H1 (cell line): ENCODE data around the gene APOM. TPM values are rescaled to one million over a fixed set of nuclear protein-coding genes. Genes with fewer than 3 reads are reported as not detected.

Experiments used
- CTCF ChIA-PET: fragments of 300-600 bp; sonication (Branson Sonifier 250); formaldehyde crosslinking; loops from one replicate; lab custom pipeline; 2021; ENCODE audit not compliant: partially characterized antibody; lab: Charles Lee
- POLR2A ChIA-PET: fragments of 300-600 bp; sonication (Branson Sonifier 250); formaldehyde crosslinking; loops from one replicate; lab custom pipeline; 2021; ENCODE audit warnings: inconsistent platforms; ENCODE audit not compliant: partially characterized antibody; lab: Charles Lee
- DNase-seq, 2 experiments: peaks; one replicate each; pipeline versions ENCODE4 v3.0.0 to v3.0.0-alpha.2; 2010 to 2022; ENCODE audit warnings: low spot score in 2 of 2, low read depth in 1 of 2, mixed read lengths in 1 of 2
- FAIRE-seq: peaks from 2 replicates; lab custom pipeline; 2011; peaks lifted over from hg19 to GRCh38; lab: Jason Lieb, UNC
- H2AFZ ChIP-seq: 2 replicates; pipeline ENCODE4 v1.8.1; 2012; ENCODE audit warnings: low read length, inconsistent platforms
- H2AK5ac ChIP-seq: 2 replicates; pipeline ENCODE4 v1.6.1; 2013; ENCODE audit warnings: low read depth, low read length
- H2BK120ac ChIP-seq: replicated peaks from 2 replicates; pipeline ENCODE3; 2013; ENCODE audit warnings: low read depth, low read length, inconsistent platforms
- H2BK12ac ChIP-seq: 2 replicates; pipeline ENCODE4 v1.6.1; 2013; ENCODE audit warnings: low read depth, low read length
- H2BK15ac ChIP-seq: 2 replicates; pipeline ENCODE4 v1.6.1; 2013; ENCODE audit warnings: low read length
- H2BK20ac ChIP-seq: 2 replicates; pipeline ENCODE4 v1.6.1; 2013; ENCODE audit warnings: low read length
- H2BK5ac ChIP-seq: 2 replicates; pipeline ENCODE4 v1.6.1; 2013; ENCODE audit warnings: low read depth, low read length
- H3K14ac ChIP-seq: 2 replicates; pipeline ENCODE4 v1.6.1; 2013; ENCODE audit warnings: inconsistent platforms; ENCODE audit not compliant: insufficient read length
- H3K18ac ChIP-seq: 2 replicates; pipeline ENCODE4 v1.6.1; 2013; ENCODE audit warnings: low read length; ENCODE audit errors: extremely low read depth
- H3K23ac ChIP-seq: 2 replicates; pipeline ENCODE4 v1.6.1; 2013; ENCODE audit warnings: inconsistent platforms; ENCODE audit not compliant: insufficient read length
- H3K23me2 ChIP-seq: 2 replicates; pipeline ENCODE4 v1.6.1; 2013; ENCODE audit warnings: low read depth, low read length
- H3K27ac ChIP-seq: 2 replicates; pipeline ENCODE4 v1.6.1; 2011; ENCODE audit warnings: low read depth, low read length, inconsistent platforms
- H3K27me3 ChIP-seq, 4 experiments: replicated peaks in 1 of 4; 1 replicate in 1 of 4; 2 replicates in 3 of 4; pipeline versions ENCODE4 v1.6.1 to v1.8.1; 2011 to 2013; ENCODE audit warnings: low read length in 3 of 4, mild to moderate bottlenecking in 3 of 4, inconsistent platforms in 2 of 4, mixed read lengths in 2 of 4, moderate library complexity in 1 of 4; ENCODE audit not compliant: control insufficient read depth in 3 of 4, insufficient read depth in 3 of 4; ENCODE audit errors: extremely low read depth in 1 of 4
- H3K36me3 ChIP-seq, 4 experiments: 2 replicates each; pipeline versions ENCODE4 v1.6.1 to v1.8.1; 2011 to 2013; ENCODE audit warnings: mild to moderate bottlenecking in 4 of 4, low read length in 3 of 4, moderate library complexity in 2 of 4, control low read depth in 1 of 4, inconsistent platforms in 1 of 4; ENCODE audit not compliant: insufficient read depth in 4 of 4, control insufficient read depth in 2 of 4
- H3K4ac ChIP-seq: replicated peaks from 2 replicates; pipeline ENCODE3; 2013; ENCODE audit warnings: low read length, low read depth, mixed read lengths, inconsistent platforms; ENCODE audit not compliant: insufficient read length
- H3K4me1 ChIP-seq, 4 experiments: replicated peaks in 1 of 4; 1 replicate in 1 of 4; 2 replicates in 3 of 4; pipeline versions ENCODE4 v1.6.1 to v1.8.1; 2011 to 2013; ENCODE audit warnings: low read length in 3 of 4, inconsistent platforms in 2 of 4, mixed read lengths in 1 of 4; ENCODE audit not compliant: insufficient read depth in 4 of 4, control insufficient read depth in 3 of 4
- H3K4me2 ChIP-seq, 2 experiments: 2 replicates each; pipeline versions ENCODE4 v1.6.1 to v1.8.1; 2011 to 2013; ENCODE audit warnings: low read depth in 2 of 2, low read length in 2 of 2, control low read depth in 1 of 2, inconsistent platforms in 1 of 2, mild to moderate bottlenecking in 1 of 2; ENCODE audit not compliant: insufficient read depth in 1 of 2
- H3K4me3 ChIP-seq, 4 experiments: fragments of 200-600, 300-600 bp in 1 of 4; sonication (generic), shearing (Covaris generic), sonication (Bioruptor Twin) in 1 of 4; 2 replicates each; pipeline versions ENCODE4 v1.5.1 to v1.8.1; 2011 to 2016; ENCODE audit warnings: low read length in 4 of 4, low read depth in 3 of 4, control low read depth in 2 of 4, inconsistent platforms in 2 of 4, mild to moderate bottlenecking in 2 of 4, mixed read lengths in 1 of 4, moderate library complexity in 1 of 4; ENCODE audit not compliant: insufficient read depth in 2 of 4; ENCODE audit errors: extremely low read depth in 1 of 4
- H3K56ac ChIP-seq: replicated peaks from 2 replicates; pipeline ENCODE3; 2013; ENCODE audit warnings: low read depth, mild to moderate bottlenecking, mixed read lengths, low read length, inconsistent platforms; ENCODE audit not compliant: insufficient read length
- H3K79me1 ChIP-seq: 2 replicates; pipeline ENCODE4 v1.6.1; 2013; ENCODE audit warnings: low read depth, low read length, control low read depth
- H3K79me2 ChIP-seq, 2 experiments: 2 replicates each; pipeline versions ENCODE4 v1.6.1 to v1.8.1; 2012 to 2013; ENCODE audit warnings: low read length in 2 of 2, mild to moderate bottlenecking in 2 of 2, inconsistent platforms in 1 of 2; ENCODE audit not compliant: insufficient read depth in 2 of 2, control insufficient read depth in 1 of 2
- H3K9ac ChIP-seq, 4 experiments: replicated peaks in 1 of 4; 1 replicate in 1 of 4; 2 replicates in 3 of 4; pipeline versions ENCODE4 v1.6.1 to v1.8.1; 2011 to 2013; ENCODE audit warnings: low read depth in 3 of 4, low read length in 3 of 4, control low read depth in 2 of 4, mild to moderate bottlenecking in 2 of 4, moderate library complexity in 2 of 4, inconsistent platforms in 1 of 4; ENCODE audit errors: extremely low read depth in 1 of 4
- H3K9me3 ChIP-seq, 2 experiments: 2 replicates each; pipeline versions ENCODE4 v1.6.1 to v1.8.1; 2012 to 2013; ENCODE audit warnings: mild to moderate bottlenecking in 2 of 2, moderate library complexity in 2 of 2, control low read depth in 1 of 2, inconsistent platforms in 1 of 2, low read depth in 1 of 2, low read length in 1 of 2, mixed read lengths in 1 of 2; ENCODE audit not compliant: insufficient read depth in 2 of 2
- H4K20me1 ChIP-seq, 2 experiments: replicated peaks in 1 of 2; 2 replicates each; pipeline versions ENCODE3 to v1.8.1; 2011 to 2013; ENCODE audit warnings: inconsistent platforms in 2 of 2, low read length in 2 of 2, mild to moderate bottlenecking in 1 of 2; ENCODE audit not compliant: insufficient read depth in 2 of 2, control insufficient read depth in 1 of 2
- H4K5ac ChIP-seq: 2 replicates; pipeline ENCODE4 v1.6.1; 2013; ENCODE audit warnings: low read length, low read depth, mixed read lengths, inconsistent platforms; ENCODE audit not compliant: insufficient read length
- H4K8ac ChIP-seq: 2 replicates; pipeline ENCODE4 v1.8.0; 2013; ENCODE audit warnings: mild to moderate bottlenecking, moderate library complexity, low read length, inconsistent platforms; ENCODE audit not compliant: insufficient read depth; ENCODE audit errors: extremely low read depth
- H4K91ac ChIP-seq: replicated peaks from 2 replicates; pipeline ENCODE3; 2013; ENCODE audit warnings: low read length, mixed read lengths, inconsistent platforms; ENCODE audit not compliant: insufficient read length
- BCL11A ChIP-seq, 2 experiments: IDR thresholded peaks; one replicate each; pipeline ENCODE4 v1.6.1; 2011; ENCODE audit warnings: low read depth in 2 of 2, low read length in 2 of 2, mild to moderate bottlenecking in 2 of 2
- CBX8 ChIP-seq: fragments of 300-800, 300-1000 bp; sonication (generic); IDR thresholded peaks from 2 replicates; pipeline ENCODE4 v1.7.1; 2016; ENCODE audit warnings: low read depth, low read length, borderline replicate concordance
- CHD1 ChIP-seq: IDR thresholded peaks from 2 replicates; pipeline ENCODE4 v1.6.1; 2012; ENCODE audit warnings: low read depth, low read length, improper control_type of control experiment
- EGR1 ChIP-seq: IDR thresholded peaks from 2 replicates; pipeline ENCODE4 v1.6.1; 2011; ENCODE audit warnings: low read depth, low read length, borderline replicate concordance
- SAP30 ChIP-seq: fragments of 300-600 bp; sonication (generic); IDR thresholded peaks from 2 replicates; pipeline ENCODE4 v1.7.1; 2012; ENCODE audit warnings: low read length, moderate library complexity, mild to moderate bottlenecking, inconsistent platforms; ENCODE audit not compliant: insufficient read depth, insufficient replicate concordance
- SUZ12 ChIP-seq: fragments of 200-600 bp; sonication (generic); IDR thresholded peaks from 2 replicates; pipeline ENCODE4 v1.6.1; 2012; ENCODE audit warnings: mild to moderate bottlenecking, inconsistent platforms, low read length, moderate library complexity, mixed read lengths
- ZNF274 ChIP-seq: IDR thresholded peaks from 2 replicates; pipeline ENCODE4 v1.7.0; 2012; ENCODE audit warnings: low read length, borderline replicate concordance; ENCODE audit errors: extremely low read depth
- WGBS, 2 experiments: shearing (Covaris generic) in 1 of 2; methylation state at CpG; one replicate each; pipeline versions ENCODE4 v1.1.6 to v1.1.7; 2013 to 2015; ENCODE audit warnings: low lambda C conversion rate in 2 of 2, mixed read lengths in 2 of 2, inconsistent platforms in 1 of 2, low coverage in 1 of 2, missing lambda C conversion rate in 1 of 2; ENCODE audit not compliant: insufficient replicate concordance in 2 of 2, insufficient coverage in 1 of 2, insufficient read length in 1 of 2; ENCODE audit errors: extremely low coverage in 1 of 2, missing lambda C conversion rate in 1 of 2; 5-methylcytosine and 5-hydroxymethylcytosine counted together
- polyA plus RNA-seq, 7 experiments: library from polyadenylated mRNA; depleted of rRNA in 3 of 7; stranded (reverse) in 5 of 7; unstranded in 2 of 7; fragments of >200 nt in 5 of 7; fragments of 200-250 nt in 2 of 7; gene quantifications; 1 replicate in 5 of 7; 2 replicates in 1 of 7; 4 replicates in 1 of 7; pipeline versions ENCODE4 v1.2.1 to v1.2.3, GENCODE V29; 2011 to 2013; ENCODE audit warnings: missing spikeins in 2 of 7, mixed read lengths in 2 of 7
- total RNA-seq: library from RNA; stranded (reverse); fragmentation: NEBNext Ultra II Directional; extraction: Animal tissue kit (Norgen Biotek cat#: 25700); gene quantifications from 2 replicates; pipeline ENCODE4 v1.2.1, GENCODE V29; 2021
- TF ChIP-seq, protein P1 (sequence below): IDR thresholded peaks from 2 replicates; pipeline ENCODE4 v1.6.1; 2012; ENCODE audit warnings: inconsistent platforms

The APOM gene
- total and polyA plus RNA-seq, 2 of the 8 experiments (the other 6 are each of a cell fraction or from before 2014, with no cell fraction given): 3.4 to 12.0 TPM

DNA sequence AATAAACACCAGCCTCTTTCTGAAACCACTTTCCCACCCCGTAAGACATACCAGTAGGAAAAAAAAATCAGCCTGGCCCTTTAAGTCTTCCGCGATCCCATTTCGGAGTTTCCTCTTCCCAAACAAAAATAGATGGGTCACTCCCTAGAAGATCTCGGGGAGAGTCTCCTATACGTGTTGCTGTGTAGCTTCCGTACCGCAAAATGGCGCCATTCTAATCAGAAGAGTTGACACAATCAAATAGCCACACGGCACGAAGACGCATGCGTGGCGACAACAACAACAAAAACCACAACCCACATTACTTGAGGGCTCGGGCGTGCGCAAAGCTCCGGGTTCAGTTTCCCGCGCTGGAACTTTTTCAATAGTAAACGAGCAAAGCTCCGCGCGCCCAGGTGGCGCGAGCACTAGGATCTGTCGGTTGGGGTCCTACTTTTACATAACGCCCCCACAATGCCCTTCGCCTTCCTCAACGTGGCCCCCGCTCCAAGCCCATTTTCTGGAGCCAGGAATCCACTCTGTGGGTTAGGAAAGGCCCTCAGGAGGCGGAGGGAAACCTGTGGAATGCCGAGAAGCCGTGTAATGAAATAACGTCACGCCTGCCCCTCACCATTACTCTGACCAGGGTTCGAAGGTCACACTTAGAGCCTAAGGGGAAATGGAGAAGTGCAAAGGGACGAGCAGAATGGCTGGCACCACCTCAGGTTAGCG, 9.3 kb downstream of the APOM start, which contains the start of gene GPANK1:
TSS of gene GPANK1 (minus strand) at position 208 of the 711 bp plus-strand sequence. CDS start 519 bp downstream, outside the sequence.
- peaks cover 27 to 46% (median 35%) of the 10 kb centered on the region in 4 experiments for H3K36me3 ChIP-seq
- H4K8ac ChIP-seq: peak within 1 kb of the TSS; percentile 94; the same call in 1 of the 2 replicates
- ChIA-PET POLR2A (interaction anchor here (0.6 to 25.5 kb wide), 46 partner anchors 8 to 1306 kb away, joined by 3 to 883 read pairs (median 5); partner anchors contain the start of genes ABHD16A, AIF1, APOM and ATP6V1G2), CTCF (interaction anchor here (0.5 to 3.8 kb wide), 15 partner anchors 8 to 223 kb away, joined by 3 to 38 read pairs (median 4); partner anchors contain the start of genes APOM, BAG6 and TNF)
- no peak within 1 kb of the TSS for H2BK20ac ChIP-seq
- H3K9ac ChIP-seq: peak within 1 kb of the TSS; percentile 80 to 95 (median 90)
- H2BK12ac ChIP-seq: peak within 1 kb of the TSS; percentile 30; the same call in 1 of the 2 replicates
- DNase-seq: peak; percentile 65 to 77
- H4K5ac ChIP-seq: peak within 1 kb of the TSS; percentile 85
- H3K56ac ChIP-seq: peak within 1 kb of the TSS; percentile 43
- FAIRE-seq: no peak
- H3K4me3 ChIP-seq: peak within 1 kb of the TSS; percentile 88 to 94 (median 91)
- H4K20me1 ChIP-seq: peaks cover 7 to 9% of the 10 kb centered on the region in 2 experiments
- peak within 1 kb of the TSS; percentile 97 for H3K27ac ChIP-seq
- H3K79me2 ChIP-seq: peaks cover 0 to 44% of the 10 kb centered on the region in 2 experiments; a peak in 3 of 4 replicates
- peak within 1 kb of the TSS; percentile 98 for H3K18ac ChIP-seq
- H2BK15ac ChIP-seq: peak within 1 kb of the TSS; percentile 93; the same call in 1 of the 2 replicates
- 1% methylated on average over 38 of the region's 39 CpGs; no CpG with 5 or more reads in 1 of the 2 experiments for WGBS, 2 experiments
- H2AFZ ChIP-seq: peak within 1 kb of the TSS; percentile 25; the same call in 1 of the 2 replicates
- peak within 1 kb of the TSS; percentile 94 for H4K91ac ChIP-seq
- H3K4me1 ChIP-seq: peaks cover 0 to 15% (median 4%) of the 10 kb centered on the region in 4 experiments; a peak in 5 of 7 replicates
- H3K9me3 ChIP-seq: no peaks in the 10 kb centered on the region
- H2BK120ac ChIP-seq: no peak within 1 kb of the TSS
- peak within 1 kb of the TSS; percentile 74 to 82 for H3K4me2 ChIP-seq
- H2BK5ac ChIP-seq: peak within 1 kb of the TSS; percentile 91
- H3K4ac ChIP-seq: peak within 1 kb of the TSS; percentile 96
- H3K23ac ChIP-seq: no peak within 1 kb of the TSS
- no peaks in the 10 kb centered on the region for H3K27me3 ChIP-seq
- H3K79me1 ChIP-seq: peaks cover 9% of the 10 kb centered on the region
- H2AK5ac ChIP-seq: peak within 1 kb of the TSS; percentile 43; the same call in 1 of the 2 replicates
- no peak within 1 kb of the TSS for H3K14ac ChIP-seq
- H3K23me2 ChIP-seq: peaks cover 11% of the 10 kb centered on the region
- no peak for TF ChIP-seq SUZ12
- TF ChIP-seq, protein P1, sequence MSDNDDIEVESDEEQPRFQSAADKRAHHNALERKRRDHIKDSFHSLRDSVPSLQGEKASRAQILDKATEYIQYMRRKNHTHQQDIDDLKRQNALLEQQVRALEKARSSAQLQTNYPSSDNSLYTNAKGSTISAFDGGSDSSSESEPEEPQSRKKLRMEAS: peak; percentile 80
- TF ChIP-seq CHD1: peak; percentile 25; the same call in 1 of the 2 replicates
- no peak for TF ChIP-seq BCL11A (IDR thresholded peaks at IDR 0.05; ENCODE audit: low read depth in 2 of 2, low read length in 2 of 2)
- TF ChIP-seq SAP30: peak; percentile 86
- no peak for TF ChIP-seq ZNF274
- no peak for TF ChIP-seq CBX8
- TF ChIP-seq EGR1: peak; percentile 38; the same call in 1 of the 2 replicates
